ENCODE data around the gene GLIPR2.
A peak's percentile ranks its signal among the peaks of the same experiment; 100 is the strongest.

Gene GLIPR2

GRCh38 chr9:36207016-36207415 is 70.5 kb downstream of the GLIPR2 start:
- no peak for DNase-seq

- peak; percentile 53 for DNase-seq
These were observed 71.0 kb downstream of the GLIPR2 start for GRCh38 chr9:36207546-36208012.

GRCh38 chr9:36208521-36209253 is 72.2 kb downstream of the GLIPR2 start:
- no peak for DNase-seq

GRCh38 chr9:36210722-36211121 is 74.2 kb downstream of the GLIPR2 start:
- no peak for DNase-seq

- DNase-seq, result no peak
These were observed 75.0 kb downstream of the GLIPR2 start for GRCh38 chr9:36211510-36211909.

- DNase-seq, result no peak
These were observed 76.9 kb downstream of the GLIPR2 start for GRCh38 chr9:36213387-36213786.

All from activated CD4-positive, alpha-beta T cell treated with anti-CD3 and anti-CD28 coated beads, Interleukin-2, amount 50 U/mL, for 16 hours (primary cell).